ENCODE results near the gene SH3RF2.

- TF ChIP-seq CTCF (IDR thresholded peaks at IDR 0.05 in 8 of 11, conservative IDR thresholded peaks at IDR 0.05 in 3 of 11), result no peak
- no peak for TF ChIP-seq POLR2AphosphoS5 (IDR thresholded peaks at IDR 0.05)
Measured at GRCh38 chr5:146076028-146076427, 139.7 kb downstream of the SH3RF2 start.
